WTC11 (cell line): Measurements from ENCODE around the gene MSX1.

Experiments
- CBFB ChIP-seq: sonication (generic); formaldehyde crosslinking; IDR thresholded peaks from 2 replicates; pipeline ENCODE4 v1.8.1; 2022; ENCODE audit warnings: mild to moderate bottlenecking, low read depth, missing genetic modification reagents
- FOXJ3 ChIP-seq: sonication (generic); formaldehyde crosslinking; IDR thresholded peaks from 2 replicates; pipeline ENCODE4 v1.9.0; 2021; ENCODE audit warnings: missing genetic modification reagents, mild to moderate bottlenecking, borderline replicate concordance
- USF2 ChIP-seq: sonication (generic); formaldehyde crosslinking; IDR thresholded peaks from 2 replicates; pipeline ENCODE4 v1.8.1; 2023; ENCODE audit warnings: mild to moderate bottlenecking, missing genetic modification reagents, moderate library complexity
- ZBTB21 ChIP-seq: sonication (generic); formaldehyde crosslinking; IDR thresholded peaks from 2 replicates; pipeline ENCODE4 v1.8.1; 2023; ENCODE audit warnings: mild to moderate bottlenecking, missing genetic modification reagents, borderline replicate concordance

DNA sequence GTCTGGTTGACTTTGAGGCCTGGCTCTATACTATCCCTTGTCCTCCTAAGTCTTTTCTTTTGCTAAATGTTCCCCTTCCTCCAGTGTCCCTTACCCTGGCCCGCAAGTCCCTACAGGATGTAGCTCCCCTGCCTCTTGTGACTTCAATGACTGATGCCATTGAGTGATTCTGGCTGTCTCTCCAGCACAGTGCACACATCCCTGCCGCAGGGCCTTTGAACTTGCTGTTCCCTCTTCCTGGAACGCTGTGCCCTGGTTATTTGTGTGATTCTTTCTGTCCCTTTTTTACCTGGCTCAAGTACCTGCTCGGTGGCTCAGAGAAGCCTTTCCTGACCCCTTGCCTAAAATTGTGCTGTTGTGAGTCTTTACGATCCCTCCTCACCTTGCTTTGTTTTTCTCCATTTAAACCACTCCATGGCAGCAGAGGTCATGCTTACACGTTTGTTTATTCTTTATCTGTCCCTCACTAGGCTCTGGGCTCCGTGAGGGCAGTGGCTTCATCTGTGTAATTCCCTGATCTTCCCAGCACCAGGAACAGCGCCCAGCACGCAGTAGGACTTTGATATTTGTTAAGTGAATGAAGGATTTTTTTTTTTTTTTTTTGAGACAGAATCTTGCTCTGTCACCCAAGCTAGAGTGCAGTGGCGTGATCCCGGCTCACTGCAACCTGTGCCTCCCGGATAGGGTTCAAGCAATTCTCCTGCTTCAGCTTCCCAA, 17.6 kb downstream of the MSX1 start:
- TF ChIP-seq FOXJ3 (CRISPR knock-in tag) (no peak), ZBTB21 (CRISPR knock-in tag) (no peak), USF2 (no peak), CBFB (CRISPR knock-in tag) (no peak)
